Activated effector memory CD4-positive, alpha-beta T cell treated with anti-CD3 and anti-CD28 coated beads, Interleukin-2, amount 50 U/mL, for 16 hours (primary cell): ENCODE measurements around the gene EMC6.

Experiments
- DNase-seq: peaks from one replicate; pipeline ENCODE4 v3.0.0-alpha.2; 2020

Gene EMC6

GRCh38 chr17:3715296-3715695 lies 46.7 kb downstream of the EMC6 start:
- DNase-seq = no peak

GRCh38 chr17:3718201-3718600 lies 49.6 kb downstream of the EMC6 start:
- no peak for DNase-seq

GRCh38 chr17:3719265-3719664 lies 50.7 kb downstream of the EMC6 start:
- no peak for DNase-seq
